22Rv1 (cell line): ENCODE measurements around the gene ZNF385D.

ENCODE experiments used
- ZFX ChIP-seq: fragments of 450-650 bp; IDR thresholded peaks from 2 replicates; pipeline ENCODE4 v1.6.1; 2017; ENCODE audit warnings: antibody characterized with exemption, borderline replicate concordance
- TF ChIP-seq, protein P1 (sequence below): fragments of 450-650 bp; IDR thresholded peaks from 2 replicates; pipeline ENCODE4 v1.5.1; 2017; ENCODE audit warnings: mild to moderate bottlenecking

DNA sequence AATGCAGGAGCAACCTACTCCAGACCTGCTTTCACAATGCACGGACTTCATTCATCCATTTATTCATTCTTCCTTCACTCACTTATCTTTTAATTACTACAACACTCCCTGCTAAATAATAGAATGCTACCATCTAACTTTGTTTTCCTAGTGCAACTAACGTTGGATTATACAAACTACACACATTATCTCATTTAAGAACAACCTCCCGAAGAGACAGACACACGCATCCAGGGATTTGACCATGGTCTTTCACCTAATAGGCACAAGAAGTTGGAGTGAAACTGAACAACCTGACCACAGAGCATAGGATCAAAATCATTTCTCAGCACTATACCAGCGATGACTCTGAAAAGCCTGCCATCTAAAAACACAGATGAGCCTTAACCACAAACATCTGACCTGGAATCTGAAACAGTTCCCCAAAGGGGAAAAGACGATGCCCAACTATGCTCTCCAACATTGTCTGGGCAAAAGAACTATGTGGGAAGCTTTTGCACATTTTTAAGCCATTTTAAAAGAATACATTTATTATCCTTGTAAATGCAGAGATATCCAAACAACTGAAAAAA, 21.0 kb downstream of the ZNF385D start:
- TF ChIP-seq, protein P1, sequence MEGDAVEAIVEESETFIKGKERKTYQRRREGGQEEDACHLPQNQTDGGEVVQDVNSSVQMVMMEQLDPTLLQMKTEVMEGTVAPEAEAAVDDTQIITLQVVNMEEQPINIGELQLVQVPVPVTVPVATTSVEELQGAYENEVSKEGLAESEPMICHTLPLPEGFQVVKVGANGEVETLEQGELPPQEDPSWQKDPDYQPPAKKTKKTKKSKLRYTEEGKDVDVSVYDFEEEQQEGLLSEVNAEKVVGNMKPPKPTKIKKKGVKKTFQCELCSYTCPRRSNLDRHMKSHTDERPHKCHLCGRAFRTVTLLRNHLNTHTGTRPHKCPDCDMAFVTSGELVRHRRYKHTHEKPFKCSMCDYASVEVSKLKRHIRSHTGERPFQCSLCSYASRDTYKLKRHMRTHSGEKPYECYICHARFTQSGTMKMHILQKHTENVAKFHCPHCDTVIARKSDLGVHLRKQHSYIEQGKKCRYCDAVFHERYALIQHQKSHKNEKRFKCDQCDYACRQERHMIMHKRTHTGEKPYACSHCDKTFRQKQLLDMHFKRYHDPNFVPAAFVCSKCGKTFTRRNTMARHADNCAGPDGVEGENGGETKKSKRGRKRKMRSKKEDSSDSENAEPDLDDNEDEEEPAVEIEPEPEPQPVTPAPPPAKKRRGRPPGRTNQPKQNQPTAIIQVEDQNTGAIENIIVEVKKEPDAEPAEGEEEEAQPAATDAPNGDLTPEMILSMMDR = no peak
- no peak for TF ChIP-seq ZFX
